Measurements from ENCODE around the gene GPR83. TPM values are rescaled to one million over a fixed set of nuclear protein-coding genes. Genes with fewer than 3 reads are reported as not detected.

Gene GPR83
- polyA plus RNA-seq, 3 donors, result 0.07 to 0.12 TPM; not detected in 1

- Mint-ChIP-seq H3K4me3 (peak overlapping the region in 1 of 2 donors; percentile 76), H3K36me3 (peaks cover 4% of the 10 kb centered on the region in 2 donors), H3K27me3 (ENCODE audit: low read depth in 3 of 3) (peaks cover 36 to 57% (median 51%) of the 10 kb centered on the region in 3 donors), H3K27ac (no peak overlapping the region), H3K4me1 (peaks cover 7% of the 10 kb centered on the region), H3K9me3 (peaks cover 2 to 29% (median 8%) of the 10 kb centered on the region in 7 donors)
- Histone ChIP-seq H3K4me3 (replicated peaks in 1 of 3; ENCODE audit: low read depth in 2 of 3, low read length in 3 of 3) (no peak overlapping the region), H3K4me2 (replicated peaks; ENCODE audit: extremely low read depth, low read length, poor library complexity, severe bottlenecking) (peak overlapping the region; percentile 13), H4K20me1 (ENCODE audit: insufficient read depth, low read length) (no peaks in the 10 kb centered on the region), H2AFZ (ENCODE audit: insufficient read depth, low read depth, low read length, poor library complexity, severe bottlenecking) (no peak overlapping the region), H3K9me3 (replicated peaks in 1 of 2; ENCODE audit: control insufficient read depth in 1 of 2, insufficient read depth in 1 of 2, low read length in 2 of 2) (peaks cover 4 to 28% of the 10 kb centered on the region in 2 donors), H3K4me1 (ENCODE audit: control insufficient read depth in 1 of 2, insufficient read depth in 2 of 2, low read length in 2 of 2) (no peaks in the 10 kb centered on the region), H3K27ac (ENCODE audit: low read depth in 1 of 2, low read length in 2 of 2) (no peak overlapping the region), H3K36me3 (replicated peaks in 1 of 2; ENCODE audit: control insufficient read depth in 1 of 2, insufficient read depth in 2 of 2, low read length in 2 of 2) (no peaks in the 10 kb centered on the region), H3K27me3 (ENCODE audit: control insufficient read depth in 2 of 2, insufficient read depth in 2 of 2, low read length in 2 of 2) (peaks cover 39 to 50% of the 10 kb centered on the region in 2 donors), H3K79me2 (ENCODE audit: insufficient read depth, low read length) (no peaks in the 10 kb centered on the region), H3K9ac (ENCODE audit: insufficient read depth, low read length, poor library complexity, severe bottlenecking) (no peak overlapping the region)
- TF ChIP-seq CTCF (IDR thresholded peaks at IDR 0.05), result no peak
- WGBS (ENCODE audit: insufficient coverage), result 15% methylated on average over 2 of the region's 10 CpGs
- DNase-seq, result no peak
- intact Hi-C loops (cut with micrococcal nuclease), result no loop called here
Measured at GRCh38 chr11:94401773-94402265, 600 bp upstream of the GPR83 start.

- Histone ChIP-seq H4K20me1 (ENCODE audit: insufficient read depth, low read length) (no peaks in the 10 kb centered on the region), H3K27ac (ENCODE audit: low read depth in 1 of 2, low read length in 2 of 2) (no peak overlapping the region), H2AFZ (ENCODE audit: insufficient read depth, low read depth, low read length, poor library complexity, severe bottlenecking) (no peak overlapping the region), H3K4me1 (ENCODE audit: control insufficient read depth in 1 of 2, insufficient read depth in 2 of 2, low read length in 2 of 2) (no peaks in the 10 kb centered on the region), H3K36me3 (replicated peaks in 1 of 2; ENCODE audit: control insufficient read depth in 1 of 2, insufficient read depth in 2 of 2, low read length in 2 of 2) (no peaks in the 10 kb centered on the region), H3K4me2 (replicated peaks; ENCODE audit: extremely low read depth, low read length, poor library complexity, severe bottlenecking) (no peak overlapping the region), H3K27me3 (ENCODE audit: control insufficient read depth in 2 of 2, insufficient read depth in 2 of 2, low read length in 2 of 2) (peaks cover 39 to 50% of the 10 kb centered on the region in 2 donors), H3K9me3 (replicated peaks in 1 of 2; ENCODE audit: control insufficient read depth in 1 of 2, insufficient read depth in 1 of 2, low read length in 2 of 2) (peaks cover 4 to 28% of the 10 kb centered on the region in 2 donors), H3K4me3 (replicated peaks in 1 of 3; ENCODE audit: low read depth in 2 of 3, low read length in 3 of 3) (no peak overlapping the region), H3K79me2 (ENCODE audit: insufficient read depth, low read length) (no peaks in the 10 kb centered on the region), H3K9ac (ENCODE audit: insufficient read depth, low read length, poor library complexity, severe bottlenecking) (no peak overlapping the region)
- Mint-ChIP-seq H3K27ac (no peak overlapping the region), H3K4me3 (peak overlapping the region in 1 of 2 donors; percentile 91), H3K4me1 (peaks cover 7% of the 10 kb centered on the region), H3K9me3 (peaks cover 0 to 26% (median 8%) of the 10 kb centered on the region in 7 donors), H3K27me3 (ENCODE audit: low read depth in 3 of 3) (peaks cover 39 to 59% (median 51%) of the 10 kb centered on the region in 3 donors), H3K36me3 (peaks cover 4% of the 10 kb centered on the region in 2 donors)
- no peak for TF ChIP-seq CTCF (IDR thresholded peaks at IDR 0.05)
- DNase-seq, result no peak
- 24% methylated on average over 4 of the region's 4 CpGs for WGBS (ENCODE audit: insufficient coverage)
- intact Hi-C loops (cut with micrococcal nuclease), result no loop called here
Measured at GRCh38 chr11:94400457-94400838, 771 bp downstream of the GPR83 start.
